ENCODE data around the gene INSIG2.

INSIG2 gene

GRCh38 chr2:118102433-118103082 is 14.3 kb downstream of the INSIG2 start:
- no peak for DNase-seq

- DNase-seq, result no peak
Measured at GRCh38 chr2:118103951-118104940, 16.0 kb downstream of the INSIG2 start.

- no peak for DNase-seq
Measured at GRCh38 chr2:118105497-118105896, 17.2 kb downstream of the INSIG2 start.

- DNase-seq, result no peak
Measured at GRCh38 chr2:118106926-118107325, 18.7 kb downstream of the INSIG2 start.

- no peak for DNase-seq
Measured at GRCh38 chr2:118110310-118110709, 22.0 kb downstream of the INSIG2 start.

GRCh38 chr2:118110991-118111390 is 22.7 kb downstream of the INSIG2 start:
- no peak for DNase-seq

GRCh38 chr2:118112771-118113334 is 24.6 kb downstream of the INSIG2 start:
- DNase-seq, result no peak

- no peak for DNase-seq
Measured at GRCh38 chr2:118114863-118115262, 26.6 kb downstream of the INSIG2 start.

GRCh38 chr2:118115761-118116160 is 27.5 kb downstream of the INSIG2 start:
- no peak for DNase-seq

GRCh38 chr2:118118479-118118878 is 30.2 kb downstream of the INSIG2 start:
- DNase-seq, result no peak

- DNase-seq, result no peak
Measured at GRCh38 chr2:118119158-118119727, 31.0 kb downstream of the INSIG2 start.

GRCh38 chr2:118119761-118120400 is 31.6 kb downstream of the INSIG2 start:
- DNase-seq, result no peak

GRCh38 chr2:118120401-118120780 is 32.1 kb downstream of the INSIG2 start:
- no peak for DNase-seq

GRCh38 chr2:118121101-118121500 is 32.8 kb downstream of the INSIG2 start:
- no peak for DNase-seq

- DNase-seq, result no peak
Measured at GRCh38 chr2:118121986-118122524, 33.8 kb downstream of the INSIG2 start.

GRCh38 chr2:118122594-118123281 is 34.5 kb downstream of the INSIG2 start:
- DNase-seq, result no peak

GRCh38 chr2:118123561-118124232 is 35.4 kb downstream of the INSIG2 start:
- no peak for DNase-seq

GRCh38 chr2:118124288-118124891 is 36.1 kb downstream of the INSIG2 start:
- no peak for DNase-seq

- no peak for DNase-seq
Measured at GRCh38 chr2:118127250-118127649, 39.0 kb downstream of the INSIG2 start.

- DNase-seq, result no peak
Measured at GRCh38 chr2:118128826-118129225, 40.6 kb downstream of the INSIG2 start.

- DNase-seq, result no peak
Measured at GRCh38 chr2:118130385-118130784, 42.1 kb downstream of the INSIG2 start.
